ENCODE measurements around the gene USP15. TPM values are rescaled to one million over a fixed set of nuclear protein-coding genes. Genes with fewer than 3 reads are reported as not detected.

Gene USP15
- total and polyA plus RNA-seq, 2 of the 4 experiments (the other 2 are of a cell fraction): 28.5 to 49.6 TPM

Small RNAs within 50 kb of the gene (microRNA-seq; reads per million reads assigned to microRNA genes)
- gene RF00017 (ENCODE audit: insufficient read depth, insufficient read length) (not detected), gene RNU6-595P (ENCODE audit: insufficient read depth, insufficient read length) (not detected)

Small RNAs within 50 kb of the gene (small RNA-seq; reads per million reads assigned to genes)
- 0 reads per million in 5 experiments for gene RF00017
- 0 to 0.60 (median 0) reads per million in 5 experiments for gene RNU6-595P

Other genes with a start within 250 kb of the USP15 start
- 39.3 and 45.0 TPM in 2 replicates for gene MON2, start 206.4 kb downstream of the USP15 start, total RNA-seq (2012; rRNA removed)
- gene MON2, start 206.4 kb downstream of the USP15 start, polyA plus RNA-seq (2012; rRNA removed): 9.9 and 13.2 TPM in 2 replicates

Measured in IMR-90 (cell line).